ENCODE measurements around the gene CNTN4. TPM values are rescaled to one million over a fixed set of nuclear protein-coding genes. Genes with fewer than 3 reads are reported as not detected.
"Not testable (repeated sequence)": the region's sequence is repeated elsewhere in the genome, so short reads cannot be mapped to it uniquely, and the experiment has no call there.

CNTN4 gene
- total RNA-seq, 8 experiments from 2014 or later = 0.31 to 27.6 (median 15.8) TPM

DNA sequence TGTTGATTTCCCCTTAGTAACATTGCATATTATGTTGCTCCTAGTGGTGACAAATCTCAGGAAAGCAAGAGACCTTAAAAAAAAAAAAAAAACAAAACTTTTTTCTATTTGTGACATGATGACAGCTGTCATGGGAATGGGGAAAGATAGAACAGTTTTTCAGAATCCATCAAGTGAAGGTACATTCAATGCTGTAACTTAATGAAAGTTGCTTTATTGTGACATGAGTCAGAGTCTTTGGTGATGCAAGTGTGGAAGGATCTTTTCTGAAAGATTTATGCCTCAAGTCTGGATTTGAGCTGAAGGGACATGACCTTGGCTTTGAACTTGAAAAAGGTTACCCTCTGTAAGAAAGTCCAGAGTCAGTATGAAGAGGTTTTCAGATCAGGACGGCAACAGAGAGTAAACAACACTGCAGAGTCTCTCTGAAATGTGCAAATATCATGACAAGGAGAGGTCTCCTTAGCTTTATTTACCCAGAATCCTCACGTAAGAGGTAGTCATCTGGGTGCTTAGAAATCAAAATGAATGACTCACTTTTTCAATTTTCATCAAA, 424.7 kb downstream of the CNTN4 start:
- Histone ChIP-seq H3K27ac (no peak overlapping the region), H3K4me1 (replicated peaks in 1 of 2) (peaks cover 12 to 23% of the 10 kb centered on the region in 2 donors), H3K4me3 (no peak overlapping the region)
- ATAC-seq (replicated peaks in 6 of 8) = peak in 5 of 8 experiments; percentile 27 to 70 (median 49)
- WGBS, 10 experiments = 0 to 94% (median 61%) methylated on average over 1 to 2 of the region's 2 CpGs; no CpG with 5 or more reads in 2 of the 10 experiments
- in situ Hi-C loops (cut with MboI; ENCODE audit: low pct_unique_long_range_greater_than_20kb in 2 of 9, low sequenced_read_pairs in 9 of 9, unreplicated experiment in 9 of 9) = no loop called here

DNA sequence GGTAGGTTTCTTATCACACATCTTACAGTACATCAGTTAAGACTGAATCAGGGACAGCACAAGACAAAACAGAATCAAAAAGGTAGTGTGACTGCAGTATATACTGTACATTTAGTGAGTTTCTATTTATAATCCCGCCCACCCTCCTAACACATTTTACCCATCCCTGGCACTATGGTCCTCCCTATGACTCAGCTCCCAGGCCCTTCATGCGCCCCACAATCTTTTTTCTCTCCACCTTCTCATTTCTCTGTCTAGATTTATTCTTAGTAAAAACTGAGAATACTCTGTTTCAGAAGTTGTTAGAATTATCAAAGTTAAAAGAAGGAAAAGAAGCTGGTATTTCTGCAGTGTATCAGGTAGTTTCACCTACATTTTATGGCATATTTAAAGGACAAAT, 427.3 kb downstream of the CNTN4 start:
- peaks cover 12 to 23% of the 10 kb centered on the region in 2 donors for H3K4me1 ChIP-seq (replicated peaks in 1 of 2)
- no peak overlapping the region for H3K27ac ChIP-seq
- WGBS, 10 experiments = 0 to 100% (median 93%) methylated on average over 1 to 2 of the region's 2 CpGs; no CpG with 5 or more reads in 5 of the 10 experiments
- ATAC-seq (replicated peaks in 6 of 8) = peak in 1 of 8 experiments; percentile 30
- in situ Hi-C loops (cut with MboI; ENCODE audit: low pct_unique_long_range_greater_than_20kb in 2 of 9, low sequenced_read_pairs in 9 of 9, unreplicated experiment in 9 of 9) = no loop called here
- no peak overlapping the region for H3K4me3 ChIP-seq

DNA sequence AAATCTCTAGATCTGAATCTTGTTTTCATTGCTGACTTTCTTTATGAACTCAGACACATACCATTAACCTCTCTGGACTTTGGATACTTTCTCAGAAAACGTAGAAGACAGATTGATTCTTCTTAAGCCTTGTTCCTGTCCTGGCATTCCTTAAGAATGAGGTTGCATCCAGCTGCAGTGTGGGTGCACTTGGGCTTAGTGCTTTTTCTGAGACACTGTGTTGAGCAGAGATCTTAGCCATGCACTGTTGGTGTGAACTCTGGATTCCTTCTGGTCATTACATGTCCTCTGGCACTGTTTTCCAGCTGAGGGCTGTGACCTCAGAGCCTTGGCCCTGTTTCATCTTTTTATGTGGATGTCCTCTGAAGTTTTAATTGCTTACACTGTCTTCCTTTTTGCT, 428.3 kb downstream of the CNTN4 start:
- H3K4me1 ChIP-seq (replicated peaks in 1 of 2) = peaks cover 12 to 19% of the 10 kb centered on the region in 2 donors
- no peak overlapping the region for H3K27ac ChIP-seq
- no peak for ATAC-seq (replicated peaks in 6 of 8)
- in situ Hi-C loops (cut with MboI; ENCODE audit: low pct_unique_long_range_greater_than_20kb in 2 of 9, low sequenced_read_pairs in 9 of 9, unreplicated experiment in 9 of 9) = no loop called here
- 0 to 71% (median 18%) methylated on average over 1 of the region's 1 CpG; no CpG with 5 or more reads in 4 of the 10 experiments for WGBS, 10 experiments
- no peak overlapping the region for H3K4me3 ChIP-seq

DNA sequence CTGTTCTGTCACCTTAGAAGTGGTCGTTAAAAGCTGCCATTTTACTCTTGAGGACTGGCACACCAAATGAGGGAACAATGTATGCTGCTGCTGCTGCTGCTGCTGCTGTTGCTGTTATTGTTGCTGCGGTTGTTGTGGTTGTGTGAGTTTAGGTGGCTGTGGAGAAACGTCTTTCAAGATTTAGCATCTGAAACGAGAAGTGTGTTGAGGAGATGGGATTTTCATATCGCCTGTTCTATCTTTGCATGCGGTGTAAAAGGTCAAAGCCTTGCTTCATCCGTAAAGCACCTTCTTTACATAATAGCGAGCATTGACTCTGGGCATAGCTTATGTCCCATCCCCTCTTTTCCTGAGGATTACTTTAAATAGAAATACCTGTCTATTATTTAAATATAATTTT, 428.7 kb downstream of the CNTN4 start:
- peaks cover 11 to 15% of the 10 kb centered on the region in 2 donors for H3K4me1 ChIP-seq (replicated peaks in 1 of 2)
- in situ Hi-C loops (cut with MboI; ENCODE audit: low pct_unique_long_range_greater_than_20kb in 2 of 9, low sequenced_read_pairs in 9 of 9, unreplicated experiment in 9 of 9); H3K4me3 ChIP-seq; H3K27ac ChIP-seq; ATAC-seq (replicated peaks in 6 of 8): not testable (repeated sequence)
- 0 to 90% (median 52%) methylated on average over 1 to 3 of the region's 8 CpGs; no CpG with 5 or more reads in 4 of the 10 experiments for WGBS, 10 experiments

DNA sequence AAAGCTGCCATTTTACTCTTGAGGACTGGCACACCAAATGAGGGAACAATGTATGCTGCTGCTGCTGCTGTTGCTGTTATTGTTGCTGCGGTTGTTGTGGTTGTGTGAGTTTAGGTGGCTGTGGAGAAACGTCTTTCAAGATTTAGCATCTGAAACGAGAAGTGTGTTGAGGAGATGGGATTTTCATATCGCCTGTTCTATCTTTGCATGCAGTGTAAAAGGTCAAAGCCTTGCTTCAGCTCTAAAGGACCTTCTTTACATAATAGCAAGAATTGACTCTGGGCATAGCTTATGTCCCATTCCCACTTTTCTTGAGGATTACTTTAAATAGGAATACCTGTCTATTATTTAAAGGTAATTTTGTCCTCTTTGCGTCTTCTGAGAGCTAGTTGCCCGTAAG, 436.1 kb downstream of the CNTN4 start:
- H3K27ac ChIP-seq; ATAC-seq (replicated peaks in 6 of 8); H3K4me1 ChIP-seq (replicated peaks in 1 of 2); H3K4me3 ChIP-seq; in situ Hi-C loops (cut with MboI; ENCODE audit: low pct_unique_long_range_greater_than_20kb in 2 of 9, low sequenced_read_pairs in 9 of 9, unreplicated experiment in 9 of 9): not testable (repeated sequence)
- WGBS, 10 experiments = 10 to 100% (median 65%) methylated on average over 1 to 3 of the region's 6 CpGs; no CpG with 5 or more reads in 2 of the 10 experiments

DNA sequence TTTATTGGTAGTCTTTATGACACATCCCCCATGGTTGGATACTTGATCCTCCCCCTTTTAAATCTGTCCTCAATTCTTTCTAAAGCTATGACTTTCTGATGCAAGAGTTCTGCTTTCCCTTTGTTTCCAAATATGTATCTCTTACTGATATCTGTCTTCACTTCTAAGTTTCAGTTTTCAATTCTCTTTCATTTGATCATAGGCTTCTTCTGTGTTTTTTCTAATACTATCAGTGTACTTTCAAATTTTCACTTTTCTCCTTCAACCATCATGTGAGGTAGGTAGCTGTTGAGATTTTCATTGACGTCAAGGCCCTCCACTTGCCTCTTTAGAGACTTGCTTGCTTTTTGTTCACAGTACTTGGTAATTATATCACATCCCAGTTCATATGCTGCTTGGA, 436.5 kb downstream of the CNTN4 start:
- 0 to 100% (median 49%) methylated on average over 1 of the region's 1 CpG; no CpG with 5 or more reads in 2 of the 10 experiments for WGBS, 10 experiments
- Histone ChIP-seq H3K27ac (no peak overlapping the region), H3K4me3 (no peak overlapping the region), H3K4me1 (replicated peaks in 1 of 2) (peaks cover 0 to 5% of the 10 kb centered on the region in 2 donors)
- in situ Hi-C loops (cut with MboI; ENCODE audit: low pct_unique_long_range_greater_than_20kb in 2 of 9, low sequenced_read_pairs in 9 of 9, unreplicated experiment in 9 of 9) = no loop called here
- no peak for ATAC-seq (replicated peaks in 6 of 8)

DNA sequence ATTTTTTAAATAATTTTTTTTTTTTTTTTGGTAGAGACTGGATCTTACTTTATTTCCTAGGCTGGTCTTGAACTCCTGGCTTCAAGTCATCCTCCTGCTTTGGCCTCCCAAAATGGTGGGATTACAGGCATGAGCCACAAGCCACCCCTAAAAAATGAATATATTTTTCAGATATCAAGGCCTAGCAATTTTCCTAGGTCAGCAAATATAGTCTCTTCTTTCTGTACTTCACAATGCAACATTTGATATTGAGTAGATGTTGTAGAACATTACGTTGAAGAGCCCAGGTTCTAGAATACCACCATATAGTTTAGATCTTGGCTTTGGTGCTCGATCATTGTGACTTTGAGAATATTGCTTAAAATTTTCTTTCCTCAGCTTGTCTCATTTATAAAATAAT, 437.9 kb downstream of the CNTN4 start:
- 0 to 100% (median 33%) methylated on average over 1 to 2 of the region's 2 CpGs; no CpG with 5 or more reads in 2 of the 10 experiments for WGBS, 10 experiments
- in situ Hi-C loops (cut with MboI; ENCODE audit: low pct_unique_long_range_greater_than_20kb in 2 of 9, low sequenced_read_pairs in 9 of 9, unreplicated experiment in 9 of 9) = no loop called here
- no peak overlapping the region for H3K27ac ChIP-seq
- H3K4me1 ChIP-seq (replicated peaks in 1 of 2) = peaks cover 0 to 6% of the 10 kb centered on the region in 2 donors
- ATAC-seq (replicated peaks in 6 of 8) = no peak
- H3K4me3 ChIP-seq = no peak overlapping the region

DNA sequence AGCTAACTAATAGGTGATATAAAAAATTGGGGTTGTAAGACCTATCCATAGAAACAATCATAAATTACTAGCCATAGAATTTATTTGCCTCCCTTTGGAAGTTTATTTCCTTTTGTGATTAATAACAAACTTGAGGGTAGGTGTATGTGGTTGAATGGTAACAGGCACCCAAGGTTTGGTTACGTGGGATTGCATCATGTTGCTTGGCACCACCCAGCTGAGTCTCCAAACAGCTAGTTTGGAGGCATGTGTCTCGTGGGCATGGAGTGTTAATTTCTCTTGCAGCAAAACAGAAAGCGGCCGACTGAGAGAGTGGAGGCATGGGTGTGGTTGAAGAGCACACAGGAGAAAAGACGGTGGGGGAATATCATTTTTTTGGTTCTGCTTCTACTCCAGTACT, 441.4 kb downstream of the CNTN4 start:
- Histone ChIP-seq H3K27ac (no peak overlapping the region), H3K4me1 (replicated peaks in 1 of 2) (peaks cover 0 to 6% of the 10 kb centered on the region in 2 donors), H3K4me3 (no peak overlapping the region)
- 16 to 83% (median 68%) methylated on average over 1 to 5 of the region's 5 CpGs; no CpG with 5 or more reads in 2 of the 10 experiments for whole genome bisulfite sequencing, 10 experiments
- in situ Hi-C loops (cut with MboI; ENCODE audit: low pct_unique_long_range_greater_than_20kb in 2 of 9, low sequenced_read_pairs in 9 of 9, unreplicated experiment in 9 of 9) = no loop called here
- ATAC-seq (replicated peaks in 6 of 8) = peak in 2 of 8 experiments; percentile 43 to 58

DNA sequence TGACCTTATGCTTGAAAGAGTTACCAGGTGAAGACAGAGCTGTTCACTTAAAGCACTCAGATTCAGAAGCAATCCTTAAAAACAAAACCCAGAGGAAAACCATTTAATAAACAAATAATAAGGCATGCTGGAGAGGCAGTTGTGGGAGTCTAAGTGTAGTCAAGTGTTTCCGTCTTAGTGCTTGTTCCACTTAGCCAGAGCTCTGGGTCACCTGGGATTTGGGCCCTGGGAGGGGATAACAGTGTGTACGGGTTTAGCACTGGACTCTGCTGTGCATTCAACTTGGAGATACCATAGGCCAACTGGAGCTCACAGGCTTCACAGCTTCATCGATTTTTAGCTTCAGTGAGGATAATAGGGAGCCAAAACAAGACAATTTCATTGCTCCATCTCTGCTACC, 444.6 kb downstream of the CNTN4 start:
- no peak for ATAC-seq (replicated peaks in 6 of 8)
- H3K4me3 ChIP-seq = no peak overlapping the region
- 0 to 93% (median 56%) methylated on average over 1 to 3 of the region's 3 CpGs; no CpG with 5 or more reads in 6 of the 10 experiments for WGBS, 10 experiments
- in situ Hi-C loops (cut with MboI; ENCODE audit: low pct_unique_long_range_greater_than_20kb in 2 of 9, low sequenced_read_pairs in 9 of 9, unreplicated experiment in 9 of 9) = no loop called here
- H3K27ac ChIP-seq = no peak overlapping the region
- peaks cover 0 to 6% of the 10 kb centered on the region in 2 donors for H3K4me1 ChIP-seq (replicated peaks in 1 of 2)

DNA sequence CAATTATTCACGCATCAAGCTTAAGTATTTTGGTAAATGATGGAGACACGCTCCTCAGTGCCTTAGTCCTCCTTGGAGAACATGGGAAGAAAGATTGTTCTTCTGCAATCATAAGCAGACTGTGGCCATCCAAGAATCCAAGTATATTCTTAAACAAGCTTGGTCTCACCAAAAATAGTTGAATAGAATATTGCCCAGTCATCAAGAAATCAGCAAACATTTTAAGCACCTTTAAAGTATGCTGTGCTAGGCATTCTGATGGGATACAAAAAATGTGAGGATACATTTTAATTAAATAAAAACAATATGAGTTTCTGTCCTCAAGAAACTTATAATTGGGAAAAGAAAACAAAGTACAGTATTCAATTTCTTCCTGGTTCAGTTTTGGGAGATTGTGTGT, 445.5 kb downstream of the CNTN4 start:
- no peak overlapping the region for H3K4me3 ChIP-seq
- ATAC-seq (replicated peaks in 6 of 8) = no peak
- no peak overlapping the region for H3K27ac ChIP-seq
- in situ Hi-C loops (cut with MboI; ENCODE audit: low pct_unique_long_range_greater_than_20kb in 2 of 9, low sequenced_read_pairs in 9 of 9, unreplicated experiment in 9 of 9) = no loop called here
- H3K4me1 ChIP-seq (replicated peaks in 1 of 2) = peaks cover 0 to 6% of the 10 kb centered on the region in 2 donors
- 0 to 100% (median 64%) methylated on average over 1 to 2 of the region's 2 CpGs; no CpG with 5 or more reads in 2 of the 10 experiments for WGBS, 10 experiments

DNA sequence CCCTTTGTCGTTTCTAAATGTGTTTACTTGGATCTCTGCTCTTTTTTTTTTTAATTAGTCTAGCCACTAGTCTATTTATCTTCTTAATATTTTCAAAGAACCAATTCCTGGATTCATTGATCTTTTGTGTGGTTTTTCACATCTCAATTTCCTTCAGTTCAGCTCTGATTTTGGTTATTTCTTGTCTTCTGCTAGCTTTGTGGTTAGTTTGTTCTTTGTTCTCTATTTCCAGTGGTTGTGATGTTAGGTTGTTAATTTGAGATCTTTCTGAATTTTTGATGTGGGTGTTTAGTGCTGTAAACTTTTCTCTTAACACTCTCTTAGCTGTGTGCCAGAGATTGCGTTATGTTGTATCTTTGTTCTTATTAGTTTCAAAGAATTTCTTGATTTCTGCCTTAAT, 446.1 kb downstream of the CNTN4 start:
- H3K4me1 ChIP-seq (replicated peaks in 1 of 2) = peaks cover 0 to 4% of the 10 kb centered on the region in 2 donors
- no peak overlapping the region for H3K4me3 ChIP-seq
- WGBS, 10 experiments = 9 to 95% (median 60%) methylated on average over 1 to 2 of the region's 2 CpGs; no CpG with 5 or more reads in 1 of the 10 experiments
- H3K27ac ChIP-seq = no peak overlapping the region
- ATAC-seq (replicated peaks in 6 of 8) = no peak
- in situ Hi-C loops (cut with MboI; ENCODE audit: low pct_unique_long_range_greater_than_20kb in 2 of 9, low sequenced_read_pairs in 9 of 9, unreplicated experiment in 9 of 9) = no loop called here

DNA sequence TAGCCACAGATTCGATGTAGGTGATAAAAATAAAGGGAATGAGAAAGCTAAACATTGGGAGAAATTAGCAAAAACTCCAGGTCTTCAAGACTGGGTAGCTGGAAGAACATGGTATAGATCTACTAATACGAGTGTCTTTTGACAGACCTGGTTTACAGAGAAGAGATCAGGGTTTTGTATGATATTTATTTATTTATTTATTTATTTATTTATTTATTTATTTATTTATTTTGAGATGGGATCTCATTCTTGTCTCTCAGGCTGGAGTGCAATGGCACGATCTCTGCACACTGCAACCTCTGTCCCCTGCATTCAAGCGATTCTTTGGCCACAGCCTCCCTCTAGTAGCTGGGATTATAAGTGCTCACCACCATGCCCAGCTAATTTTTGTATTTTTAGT, 448.4 kb downstream of the CNTN4 start:
- Histone ChIP-seq H3K4me1 (replicated peaks in 1 of 2) (no peaks in the 10 kb centered on the region), H3K4me3 (no peak overlapping the region), H3K27ac (no peak overlapping the region)
- WGBS, 10 experiments = 3 to 85% (median 49%) methylated on average over 1 to 4 of the region's 4 CpGs
- no peak for ATAC-seq (replicated peaks in 6 of 8)
- in situ Hi-C loops (cut with MboI; ENCODE audit: low pct_unique_long_range_greater_than_20kb in 2 of 9, low sequenced_read_pairs in 9 of 9, unreplicated experiment in 9 of 9) = no loop called here

DNA sequence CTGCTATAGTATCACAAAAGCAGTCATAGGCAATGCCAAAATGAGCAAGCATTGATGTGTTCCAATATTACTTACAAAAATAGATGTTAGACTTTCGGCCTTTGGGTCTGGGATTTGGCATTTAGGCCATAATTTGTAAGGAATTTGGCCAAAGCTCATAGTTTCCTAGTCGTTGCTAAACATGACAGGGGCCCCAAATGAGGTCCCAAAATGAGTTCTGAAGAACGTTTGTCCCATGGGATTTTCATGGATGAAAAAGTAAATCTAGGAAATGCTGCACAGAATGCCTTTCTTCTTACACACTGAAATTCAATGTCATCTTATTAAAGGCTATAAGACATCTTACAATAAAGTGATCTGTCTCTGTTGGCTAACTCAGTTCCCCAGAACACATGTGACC, 456.0 kb downstream of the CNTN4 start:
- no peak for ATAC-seq (replicated peaks in 6 of 8)
- in situ Hi-C loops (cut with MboI; ENCODE audit: low pct_unique_long_range_greater_than_20kb in 2 of 9, low sequenced_read_pairs in 9 of 9, unreplicated experiment in 9 of 9) = no loop called here
- WGBS, 10 experiments = 0 to 79% (median 32%) methylated on average over 2 to 3 of the region's 3 CpGs
- Histone ChIP-seq H3K4me1 (replicated peaks in 1 of 2) (no peaks in the 10 kb centered on the region), H3K4me3 (no peak overlapping the region), H3K27ac (no peak overlapping the region)

DNA sequence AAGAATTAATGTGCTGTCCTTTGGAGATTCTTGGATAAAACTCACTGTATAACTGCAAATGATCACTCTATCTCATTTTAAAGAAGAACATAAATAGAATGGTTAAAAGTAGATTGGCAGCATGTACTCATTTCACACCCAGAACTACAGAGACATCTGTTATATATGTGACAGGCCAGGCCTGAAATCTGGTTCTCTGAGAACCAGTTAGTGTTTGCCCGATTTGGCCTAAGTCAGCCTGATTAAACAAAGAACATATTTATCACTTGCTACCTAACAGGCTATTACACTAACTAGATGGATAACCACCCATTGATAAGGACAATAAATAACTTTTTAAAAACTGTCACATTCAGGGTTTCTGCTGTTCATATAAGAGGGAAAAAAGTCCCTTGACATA, 460.1 kb downstream of the CNTN4 start:
- H3K27ac ChIP-seq = no peak overlapping the region
- H3K4me1 ChIP-seq (replicated peaks in 1 of 2) = no peaks in the 10 kb centered on the region
- 0 to 100% (median 46%) methylated on average over 1 of the region's 1 CpG; no CpG with 5 or more reads in 2 of the 10 experiments for WGBS, 10 experiments
- no peak for ATAC-seq (replicated peaks in 6 of 8)
- in situ Hi-C loops (cut with MboI; ENCODE audit: low pct_unique_long_range_greater_than_20kb in 2 of 9, low sequenced_read_pairs in 9 of 9, unreplicated experiment in 9 of 9) = no loop called here
- H3K4me3 ChIP-seq = no peak overlapping the region
